ENCODE data around the gene CHST8.
"Not testable (repeated sequence)": the region's sequence is repeated elsewhere in the genome, so short reads cannot be mapped to it uniquely, and the experiment has no call there.

The CHST8 gene

DNA sequence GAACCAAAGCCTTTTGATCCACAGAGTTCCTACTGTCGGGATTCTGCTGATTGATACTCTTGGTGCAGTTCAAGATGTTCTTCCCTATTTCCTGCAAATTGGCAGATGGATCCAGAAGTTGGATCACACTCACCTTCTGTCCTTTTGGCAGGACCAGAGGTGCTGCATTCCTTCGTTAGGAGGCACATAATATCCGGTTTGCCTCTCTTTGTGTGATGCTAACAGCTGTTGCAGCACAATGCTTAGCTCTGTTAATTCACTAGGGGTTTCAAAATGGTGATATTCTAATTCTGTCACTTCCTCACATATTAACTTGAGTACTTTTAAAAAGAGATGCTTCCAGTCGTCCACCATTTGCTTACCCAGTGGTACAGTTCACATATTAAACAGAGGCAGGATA lies 15.2 kb upstream of the CHST8 start:
- H3K27me3 Mint-ChIP-seq = peaks cover 27% of the 10 kb centered on the region
- no peak overlapping the region for H3K27ac Mint-ChIP-seq
- no peaks in the 10 kb centered on the region for H3K36me3 Mint-ChIP-seq (ENCODE audit: low read depth)
- H3K9me3 Mint-ChIP-seq = peaks cover 28% of the 10 kb centered on the region
- H3K4me3 Mint-ChIP-seq = no peak overlapping the region
- H3K4me1 Mint-ChIP-seq (ENCODE audit: low read depth) = no peaks in the 10 kb centered on the region

DNA sequence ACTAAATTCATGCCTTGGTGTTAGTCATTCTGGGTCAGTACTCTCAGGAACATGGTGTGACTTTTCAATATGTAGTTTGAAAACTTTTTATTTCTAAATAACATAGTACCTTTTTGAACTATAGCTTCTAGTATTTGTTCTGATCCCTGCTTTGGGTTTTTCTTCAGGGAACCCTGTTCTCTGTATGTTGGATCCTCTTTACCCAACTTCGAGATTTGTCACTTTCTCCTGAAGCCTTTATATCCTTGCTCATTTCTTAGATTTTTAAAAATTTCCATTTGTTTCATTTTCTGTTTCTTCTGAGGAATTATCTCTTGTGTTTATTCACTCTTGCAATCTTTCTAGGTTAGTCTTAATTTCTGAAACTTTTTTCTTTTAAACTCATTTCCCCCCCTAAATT lies 12.4 kb upstream of the CHST8 start:
- Mint-ChIP-seq H3K27ac (no peak overlapping the region), H3K4me3 (no peak overlapping the region), H3K4me1 (ENCODE audit: low read depth) (no peaks in the 10 kb centered on the region), H3K27me3 (peaks cover 28% of the 10 kb centered on the region), H3K9me3 (peaks cover 16% of the 10 kb centered on the region), H3K36me3 (ENCODE audit: low read depth) (no peaks in the 10 kb centered on the region)

DNA sequence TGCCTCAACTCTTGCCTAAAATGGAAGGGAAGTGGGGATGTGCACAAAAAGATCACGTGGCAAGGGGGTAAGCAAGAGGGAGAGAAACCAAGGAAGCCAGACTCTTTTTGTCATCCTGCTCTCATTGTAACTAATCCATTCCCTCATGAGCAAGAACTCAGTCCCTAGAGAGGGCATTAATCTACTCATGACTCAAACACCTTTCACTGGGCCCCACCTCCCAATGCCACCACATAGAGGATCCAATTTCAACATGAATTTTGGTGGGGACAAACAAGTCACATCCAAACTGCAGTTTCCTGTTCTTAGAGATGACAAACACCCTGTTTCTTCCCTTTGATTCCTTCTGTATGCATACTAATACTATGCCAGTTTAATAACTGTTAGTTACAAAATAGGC lies 11.2 kb upstream of the CHST8 start:
- H3K4me3 Mint-ChIP-seq = no peak overlapping the region
- H3K4me1 Mint-ChIP-seq (ENCODE audit: low read depth) = no peaks in the 10 kb centered on the region
- no peak overlapping the region for H3K27ac Mint-ChIP-seq
- no peaks in the 10 kb centered on the region for H3K36me3 Mint-ChIP-seq (ENCODE audit: low read depth)
- peaks cover 30% of the 10 kb centered on the region for H3K27me3 Mint-ChIP-seq
- peaks cover 16% of the 10 kb centered on the region for H3K9me3 Mint-ChIP-seq

DNA sequence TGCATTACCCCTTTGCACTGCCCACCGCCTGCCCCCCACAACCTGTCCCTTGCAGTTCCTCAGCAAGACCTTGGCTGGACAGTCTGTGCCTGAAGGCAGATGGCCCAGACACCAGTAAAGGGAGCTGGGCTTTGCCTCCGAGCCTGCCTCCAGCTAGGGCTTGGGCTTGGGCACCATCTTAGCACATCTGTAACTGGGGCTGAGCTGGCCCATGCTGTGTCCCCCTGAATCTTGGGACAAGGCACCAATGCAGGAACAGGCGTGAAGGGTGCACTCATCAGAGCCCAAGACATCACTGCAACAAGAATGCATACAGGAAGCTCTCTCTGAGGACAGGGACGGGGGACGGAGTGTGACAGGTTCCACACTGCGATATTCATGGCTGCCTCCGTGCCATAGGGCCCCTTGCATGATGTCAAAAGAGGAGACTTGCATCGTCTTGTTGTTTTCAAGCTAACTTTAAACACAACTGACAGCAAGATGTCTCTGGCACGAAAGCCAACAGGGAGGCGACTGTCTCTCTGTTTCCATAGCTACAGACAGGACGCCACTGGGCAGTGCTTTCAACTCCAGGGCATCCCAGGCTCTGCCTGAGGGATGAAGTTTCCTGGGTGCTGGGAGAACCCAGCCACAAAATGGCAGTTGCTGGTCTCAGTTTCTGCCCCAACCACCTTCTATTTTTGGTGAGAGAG lies 8.7 kb upstream of the CHST8 start:
- no peak overlapping the region for H3K27ac Mint-ChIP-seq
- no peaks in the 10 kb centered on the region for H3K4me1 Mint-ChIP-seq (ENCODE audit: low read depth)
- peaks cover 31% of the 10 kb centered on the region for H3K27me3 Mint-ChIP-seq
- H3K9me3 Mint-ChIP-seq = peaks cover 16% of the 10 kb centered on the region
- no peak overlapping the region for H3K4me3 Mint-ChIP-seq
- no peaks in the 10 kb centered on the region for H3K36me3 Mint-ChIP-seq (ENCODE audit: low read depth)

DNA sequence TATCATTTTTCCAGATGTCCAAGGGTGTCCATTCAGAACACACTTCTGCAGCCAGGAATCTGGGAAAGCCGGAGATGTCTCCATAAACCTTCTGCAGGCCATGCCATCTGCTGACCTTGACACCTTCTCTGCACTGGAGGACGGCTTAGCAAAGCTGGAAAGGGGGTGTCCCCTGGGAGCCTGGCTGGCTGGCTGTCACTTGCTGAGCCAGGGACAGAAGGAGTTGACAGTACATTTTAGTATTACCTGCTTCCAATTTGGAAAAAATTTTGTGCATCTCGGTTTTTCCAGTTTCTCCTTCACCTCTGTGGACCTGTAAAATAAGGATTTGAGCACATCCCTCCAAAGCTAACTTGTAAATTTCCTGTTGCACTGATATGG lies 8.1 kb upstream of the CHST8 start:
- H3K36me3 Mint-ChIP-seq (ENCODE audit: low read depth) = no peaks in the 10 kb centered on the region
- H3K9me3 Mint-ChIP-seq = peaks cover 16% of the 10 kb centered on the region
- no peaks in the 10 kb centered on the region for H3K4me1 Mint-ChIP-seq (ENCODE audit: low read depth)
- H3K27me3 Mint-ChIP-seq = peaks cover 31% of the 10 kb centered on the region
- H3K4me3 Mint-ChIP-seq = no peak overlapping the region
- H3K27ac Mint-ChIP-seq = no peak overlapping the region

DNA sequence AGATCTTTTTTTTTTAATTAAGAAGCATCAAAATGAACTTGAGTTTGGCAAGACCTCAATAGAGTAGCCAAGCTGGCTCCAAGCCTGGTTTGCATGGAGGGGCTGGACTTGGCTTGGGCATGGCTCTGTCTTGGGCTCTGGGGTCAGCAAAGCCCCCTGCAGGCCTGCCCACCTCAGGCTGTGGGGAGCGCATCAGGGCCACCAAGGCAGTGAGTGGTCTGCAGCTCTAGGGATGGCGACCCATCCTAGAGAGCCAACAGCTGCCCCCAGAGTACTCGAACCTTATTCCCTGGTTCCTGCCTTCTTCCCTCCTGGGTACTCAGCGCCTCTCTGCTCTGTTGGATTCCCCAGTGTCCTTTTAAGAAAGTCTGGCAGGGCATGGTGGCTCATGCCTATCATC lies 5.4 kb upstream of the CHST8 start:
- Mint-ChIP-seq H3K27ac (no peak overlapping the region), H3K4me1 (ENCODE audit: low read depth) (no peaks in the 10 kb centered on the region), H3K27me3 (peaks cover 36% of the 10 kb centered on the region), H3K9me3 (no peaks in the 10 kb centered on the region), H3K36me3 (ENCODE audit: low read depth) (no peaks in the 10 kb centered on the region), H3K4me3 (no peak overlapping the region)

DNA sequence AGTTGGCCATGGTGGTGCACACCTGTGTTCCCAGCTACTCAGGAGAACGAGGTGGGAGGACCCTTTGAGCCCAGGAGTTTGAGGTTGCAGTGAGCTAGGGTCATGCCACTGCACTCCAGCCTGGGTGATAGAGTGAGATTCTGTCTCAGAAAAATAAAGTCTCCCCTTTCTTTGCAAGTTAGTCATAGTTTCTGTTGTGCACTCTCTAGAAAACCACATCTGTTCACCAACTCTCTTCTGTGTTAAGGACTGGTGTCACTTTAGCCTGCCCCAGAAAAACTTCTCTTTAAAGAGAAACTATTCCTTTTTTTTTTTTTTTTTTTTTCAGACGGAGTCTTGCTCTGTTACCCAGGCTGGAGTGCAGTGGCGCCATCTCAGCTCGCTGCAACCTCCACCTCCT lies 4.9 kb upstream of the CHST8 start:
- peaks cover 36% of the 10 kb centered on the region for H3K27me3 Mint-ChIP-seq
- H3K36me3 Mint-ChIP-seq (ENCODE audit: low read depth) = no peaks in the 10 kb centered on the region
- H3K27ac Mint-ChIP-seq = no peak overlapping the region
- H3K4me3 Mint-ChIP-seq = no peak overlapping the region
- H3K9me3 Mint-ChIP-seq = no peaks in the 10 kb centered on the region
- H3K4me1 Mint-ChIP-seq (ENCODE audit: low read depth) = no peaks in the 10 kb centered on the region

DNA sequence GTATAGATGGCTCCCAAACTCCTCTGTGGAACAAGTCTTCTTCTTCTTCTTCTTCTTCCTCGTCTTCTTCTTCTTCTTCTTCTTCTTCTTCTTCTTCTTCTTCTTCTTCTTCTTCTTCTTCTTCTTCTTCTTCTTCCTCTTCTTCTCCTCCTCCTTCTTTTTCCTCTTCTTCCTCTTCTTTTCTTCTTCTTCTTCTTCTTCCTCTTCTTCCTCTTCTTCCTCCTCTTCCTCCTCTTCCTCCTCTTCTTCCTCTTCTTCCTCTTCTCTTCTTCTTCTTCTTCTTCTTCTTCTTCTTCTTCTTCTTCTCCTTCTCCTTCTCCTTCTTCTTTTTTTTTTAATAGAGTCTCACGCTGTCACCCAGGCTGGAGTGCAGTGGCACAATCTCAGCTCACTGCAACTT lies 3.4 kb upstream of the CHST8 start:
- H3K9me3 Mint-ChIP-seq; H3K4me1 Mint-ChIP-seq (ENCODE audit: low read depth); H3K36me3 Mint-ChIP-seq (ENCODE audit: low read depth); H3K4me3 Mint-ChIP-seq; H3K27ac Mint-ChIP-seq: not testable (repeated sequence)
- peaks cover 39% of the 10 kb centered on the region for H3K27me3 Mint-ChIP-seq

DNA sequence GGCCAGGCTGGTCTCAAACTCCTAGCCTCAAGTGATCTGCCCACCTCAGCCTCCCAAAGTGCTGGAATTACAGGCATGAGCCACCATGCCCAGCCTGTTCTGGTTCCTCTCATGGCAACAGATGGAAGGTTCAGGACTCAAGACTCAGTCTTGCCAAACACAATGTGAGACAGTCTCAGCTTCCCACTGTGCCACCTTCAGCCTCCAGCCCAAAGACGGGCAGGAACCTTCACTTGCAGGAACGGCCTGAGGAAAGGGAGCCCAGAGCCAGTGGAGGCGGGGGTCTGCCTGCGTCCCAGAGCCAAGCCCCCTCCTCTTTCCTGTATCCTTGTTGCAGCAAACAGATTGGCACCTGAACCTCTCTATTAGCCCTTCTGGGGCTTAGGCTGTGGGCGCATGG lies 2.9 kb upstream of the CHST8 start:
- Mint-ChIP-seq H3K27me3 (peaks cover 44% of the 10 kb centered on the region), H3K9me3 (no peaks in the 10 kb centered on the region), H3K4me3 (no peak overlapping the region), H3K27ac (no peak overlapping the region), H3K4me1 (ENCODE audit: low read depth) (no peaks in the 10 kb centered on the region), H3K36me3 (ENCODE audit: low read depth) (no peaks in the 10 kb centered on the region)

DNA sequence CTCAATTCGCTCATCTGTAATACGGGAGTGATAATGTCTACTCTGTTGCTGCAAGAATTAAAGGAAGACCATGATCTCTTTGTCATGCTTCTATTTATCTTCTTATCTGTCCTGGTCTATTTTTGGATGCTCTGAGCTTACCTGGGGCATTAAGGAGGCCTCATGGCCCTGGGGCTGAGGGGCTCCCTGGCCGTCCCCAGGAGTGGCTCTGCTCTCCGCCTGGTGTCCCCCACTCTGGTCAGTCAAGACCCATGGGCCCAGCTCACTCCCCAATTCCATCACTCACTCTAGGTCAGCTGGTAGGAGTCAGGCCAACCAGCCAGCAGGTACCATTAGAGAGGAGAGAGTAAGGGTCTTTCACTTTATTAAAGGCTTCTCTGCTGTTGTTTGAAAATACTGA lies 1.1 kb upstream of the CHST8 start:
- no peaks in the 10 kb centered on the region for H3K9me3 Mint-ChIP-seq
- H3K4me3 Mint-ChIP-seq = no peak overlapping the region
- no peaks in the 10 kb centered on the region for H3K36me3 Mint-ChIP-seq (ENCODE audit: low read depth)
- H3K27me3 Mint-ChIP-seq = peaks cover 44% of the 10 kb centered on the region
- no peaks in the 10 kb centered on the region for H3K4me1 Mint-ChIP-seq (ENCODE audit: low read depth)
- no peak overlapping the region for H3K27ac Mint-ChIP-seq

DNA sequence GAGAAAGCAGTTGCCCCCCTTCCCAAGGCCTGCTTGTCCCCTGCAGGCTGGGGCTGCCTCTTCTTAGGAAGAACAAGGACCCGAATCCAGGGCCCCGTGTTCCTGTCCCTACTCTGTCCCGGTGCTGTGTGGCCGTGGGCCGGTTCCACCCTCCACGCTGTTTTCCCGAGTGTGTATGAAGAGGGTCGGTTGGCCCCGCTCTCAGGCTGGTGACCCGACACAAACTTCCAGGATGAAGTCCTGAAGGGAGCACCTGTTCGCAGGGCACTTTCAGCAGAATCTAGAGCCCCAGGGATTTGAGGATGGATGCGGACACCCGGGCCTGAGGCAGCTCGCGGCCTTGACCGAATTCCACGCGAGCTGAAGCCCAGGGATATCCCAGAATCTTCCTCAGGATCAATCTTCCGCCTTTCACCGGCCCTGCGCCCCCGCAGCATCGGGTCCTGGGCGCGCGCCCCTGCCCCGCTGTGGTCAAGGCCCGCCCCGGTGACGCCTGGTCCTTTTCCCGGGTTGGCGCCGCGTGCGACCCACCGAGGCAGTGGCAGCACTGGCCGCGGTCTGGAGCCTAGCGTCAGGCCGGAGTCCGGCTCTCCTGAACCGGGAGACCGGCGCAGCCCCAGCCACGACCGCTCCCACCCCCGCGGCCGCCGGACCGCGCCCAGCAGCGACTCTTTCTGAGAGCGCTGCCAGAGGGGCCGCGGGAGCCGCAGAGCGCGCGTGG lies 528 bp upstream of the CHST8 start:
- Mint-ChIP-seq H3K36me3 (ENCODE audit: low read depth) (no peaks in the 10 kb centered on the region), H3K9me3 (no peaks in the 10 kb centered on the region), H3K27ac (no peak overlapping the region), H3K4me3 (no peak overlapping the region), H3K4me1 (ENCODE audit: low read depth) (no peaks in the 10 kb centered on the region), H3K27me3 (peaks cover 44% of the 10 kb centered on the region)

DNA sequence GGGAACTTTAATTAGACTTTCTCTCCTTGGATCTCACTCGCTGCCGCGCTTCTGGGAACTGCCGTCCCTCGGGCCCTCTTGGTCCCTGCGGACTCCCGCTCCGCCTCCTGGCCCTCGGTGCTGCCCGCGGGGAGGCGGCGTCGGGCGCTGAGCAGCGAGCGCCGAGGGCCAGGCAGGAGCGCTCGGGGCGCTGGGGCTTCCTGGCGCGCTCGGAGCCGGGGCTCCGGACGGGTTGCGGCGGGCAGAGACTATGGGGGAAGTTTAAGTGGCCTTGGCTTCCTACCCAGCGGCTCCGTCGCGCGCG lies 704 bp downstream of the CHST8 start:
- H3K27ac Mint-ChIP-seq = no peak overlapping the region
- no peaks in the 10 kb centered on the region for H3K36me3 Mint-ChIP-seq (ENCODE audit: low read depth)
- no peaks in the 10 kb centered on the region for H3K9me3 Mint-ChIP-seq
- H3K4me3 Mint-ChIP-seq = no peak overlapping the region
- peaks cover 47% of the 10 kb centered on the region for H3K27me3 Mint-ChIP-seq
- H3K4me1 Mint-ChIP-seq (ENCODE audit: low read depth) = no peaks in the 10 kb centered on the region

DNA sequence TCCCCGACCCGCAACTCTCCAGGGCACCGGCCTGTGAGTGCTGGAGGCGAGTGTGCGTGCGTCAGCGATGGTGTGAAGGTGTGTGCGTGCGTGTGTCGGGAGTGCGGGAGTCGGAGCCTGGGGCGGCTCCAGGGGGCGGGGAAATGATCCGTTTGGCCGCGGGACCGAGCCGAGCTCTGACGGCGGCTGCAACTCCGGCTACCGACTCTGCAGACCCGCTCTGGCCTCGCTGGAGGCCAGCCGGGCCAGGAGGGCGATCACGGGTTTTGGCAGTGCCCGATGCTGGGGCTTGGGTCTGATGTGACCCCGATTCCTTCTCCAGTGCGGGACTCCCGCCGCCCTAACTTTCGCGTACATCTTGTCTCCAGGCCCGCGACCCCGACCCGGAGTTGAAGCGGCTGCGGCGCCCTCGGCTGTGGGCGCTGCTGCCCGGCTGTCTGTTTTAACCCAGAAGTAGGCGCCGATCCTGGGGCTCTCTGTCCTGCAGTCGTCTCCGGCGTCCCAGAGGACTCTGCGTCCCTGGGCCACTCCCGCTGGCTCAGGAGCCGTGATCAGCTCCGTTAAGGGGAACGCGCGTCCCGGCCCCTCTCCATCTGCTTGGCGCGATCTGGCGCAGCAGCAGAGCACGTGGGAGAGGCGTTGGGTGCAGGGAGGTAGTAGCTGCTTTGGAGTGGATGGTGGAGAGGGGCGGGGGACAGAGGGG lies 1.2 kb downstream of the CHST8 start:
- no peaks in the 10 kb centered on the region for H3K36me3 Mint-ChIP-seq (ENCODE audit: low read depth)
- peaks cover 49% of the 10 kb centered on the region for H3K27me3 Mint-ChIP-seq
- no peak overlapping the region for H3K27ac Mint-ChIP-seq
- no peak overlapping the region for H3K4me3 Mint-ChIP-seq
- no peaks in the 10 kb centered on the region for H3K4me1 Mint-ChIP-seq (ENCODE audit: low read depth)
- no peaks in the 10 kb centered on the region for H3K9me3 Mint-ChIP-seq

DNA sequence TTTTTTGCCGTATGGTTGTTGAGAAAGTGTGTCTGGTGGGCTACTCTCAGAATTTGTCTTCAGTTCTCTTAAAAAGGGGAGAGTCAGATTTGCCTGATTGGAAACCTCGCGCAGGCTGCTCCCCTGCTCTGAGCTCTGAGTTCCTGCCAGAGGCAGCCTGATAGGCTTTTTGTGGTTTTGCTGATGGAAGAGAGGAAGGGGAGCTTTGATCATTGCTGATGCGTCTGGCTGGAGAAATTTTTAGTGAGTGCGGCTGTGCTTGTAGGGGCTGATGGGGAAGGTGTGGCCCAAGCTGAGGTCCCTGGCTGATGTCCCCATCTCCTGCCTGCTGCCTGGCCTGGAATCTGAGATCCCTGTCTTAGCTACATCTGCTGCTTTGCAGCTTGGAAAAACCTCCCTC lies 2.8 kb downstream of the CHST8 start:
- no peak overlapping the region for H3K4me3 Mint-ChIP-seq
- no peak overlapping the region for H3K27ac Mint-ChIP-seq
- no peaks in the 10 kb centered on the region for H3K4me1 Mint-ChIP-seq (ENCODE audit: low read depth)
- no peaks in the 10 kb centered on the region for H3K36me3 Mint-ChIP-seq (ENCODE audit: low read depth)
- no peaks in the 10 kb centered on the region for H3K9me3 Mint-ChIP-seq
- H3K27me3 Mint-ChIP-seq = peaks cover 47% of the 10 kb centered on the region

DNA sequence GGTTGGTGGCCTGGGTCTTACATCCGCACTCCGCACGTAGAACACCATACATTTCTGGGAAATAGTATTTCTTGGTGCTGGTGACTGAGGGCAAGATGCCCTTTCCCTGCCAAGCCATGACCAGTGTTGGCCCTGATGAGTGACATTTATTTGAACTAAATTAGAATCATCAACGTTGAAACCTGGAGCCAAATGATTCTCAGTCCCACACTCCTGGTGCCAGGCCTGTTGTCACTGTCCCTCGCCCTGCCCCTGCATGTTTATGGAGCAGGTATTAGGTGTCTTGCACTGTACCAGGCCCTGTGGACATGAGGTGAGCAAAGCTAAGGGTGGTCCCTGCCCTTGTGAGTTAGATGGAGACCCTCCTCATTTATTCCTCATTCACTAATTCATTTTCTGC lies 5.8 kb downstream of the CHST8 start:
- Mint-ChIP-seq H3K27ac (no peak overlapping the region), H3K27me3 (peaks cover 31% of the 10 kb centered on the region), H3K4me1 (ENCODE audit: low read depth) (no peaks in the 10 kb centered on the region), H3K9me3 (no peaks in the 10 kb centered on the region), H3K4me3 (no peak overlapping the region), H3K36me3 (ENCODE audit: low read depth) (no peaks in the 10 kb centered on the region)
